ENCODE data around the gene MACF1.

MACF1 gene

GRCh38 chr1:39397487-39397886 is 193.0 kb downstream of the MACF1 start:
- H3K36me3 Mint-ChIP-seq (ENCODE audit: low read depth): peaks cover 9% of the 10 kb centered on the region
- H3K9me3 Mint-ChIP-seq: no peaks in the 10 kb centered on the region
- H3K27me3 Mint-ChIP-seq: no peaks in the 10 kb centered on the region
- H3K4me1 Mint-ChIP-seq (ENCODE audit: low read depth): peaks cover 70% of the 10 kb centered on the region
- H3K27ac Mint-ChIP-seq: no peak overlapping the region
- H3K4me3 Mint-ChIP-seq: no peak overlapping the region

- Mint-ChIP-seq H3K4me1 (ENCODE audit: low read depth) (peaks cover 61% of the 10 kb centered on the region), H3K9me3 (no peaks in the 10 kb centered on the region), H3K4me3 (no peak overlapping the region), H3K27me3 (no peaks in the 10 kb centered on the region), H3K36me3 (ENCODE audit: low read depth) (peaks cover 5% of the 10 kb centered on the region), H3K27ac (peak overlapping the region; percentile 70)
These were observed 194.0 kb downstream of the MACF1 start for GRCh38 chr1:39398278-39399021.

- Mint-ChIP-seq H3K4me1 (ENCODE audit: low read depth) (peaks cover 50% of the 10 kb centered on the region), H3K4me3 (no peak overlapping the region), H3K27ac (no peak overlapping the region), H3K27me3 (no peaks in the 10 kb centered on the region), H3K36me3 (ENCODE audit: low read depth) (peaks cover 9% of the 10 kb centered on the region), H3K9me3 (no peaks in the 10 kb centered on the region)
These were observed 196.6 kb downstream of the MACF1 start for GRCh38 chr1:39401106-39401505.

- H3K27ac Mint-ChIP-seq: peak overlapping the region; percentile 50
- no peaks in the 10 kb centered on the region for H3K9me3 Mint-ChIP-seq
- peaks cover 9% of the 10 kb centered on the region for H3K36me3 Mint-ChIP-seq (ENCODE audit: low read depth)
- H3K4me1 Mint-ChIP-seq (ENCODE audit: low read depth): peaks cover 40% of the 10 kb centered on the region
- no peak overlapping the region for H3K4me3 Mint-ChIP-seq
- no peaks in the 10 kb centered on the region for H3K27me3 Mint-ChIP-seq
These were observed 200.4 kb downstream of the MACF1 start for GRCh38 chr1:39404876-39405275.

- Mint-ChIP-seq H3K4me1 (ENCODE audit: low read depth) (peaks cover 42% of the 10 kb centered on the region), H3K27ac (no peak overlapping the region), H3K9me3 (no peaks in the 10 kb centered on the region), H3K36me3 (ENCODE audit: low read depth) (peaks cover 9% of the 10 kb centered on the region), H3K4me3 (no peak overlapping the region), H3K27me3 (no peaks in the 10 kb centered on the region)
These were observed 200.9 kb downstream of the MACF1 start for GRCh38 chr1:39405358-39405757.

- Mint-ChIP-seq H3K27ac (no peak overlapping the region), H3K36me3 (ENCODE audit: low read depth) (peaks cover 13% of the 10 kb centered on the region), H3K27me3 (no peaks in the 10 kb centered on the region), H3K4me1 (ENCODE audit: low read depth) (peaks cover 57% of the 10 kb centered on the region), H3K4me3 (peak overlapping the region; percentile 84), H3K9me3 (no peaks in the 10 kb centered on the region)
These were observed 202.3 kb downstream of the MACF1 start for GRCh38 chr1:39406533-39407450.

GRCh38 chr1:39407510-39407895 is 203.0 kb downstream of the MACF1 start:
- H3K9me3 Mint-ChIP-seq: no peaks in the 10 kb centered on the region
- peaks cover 19% of the 10 kb centered on the region for H3K36me3 Mint-ChIP-seq (ENCODE audit: low read depth)
- no peaks in the 10 kb centered on the region for H3K27me3 Mint-ChIP-seq
- H3K27ac Mint-ChIP-seq: peak overlapping the region; percentile 26
- H3K4me3 Mint-ChIP-seq: peak overlapping the region; percentile 84
- H3K4me1 Mint-ChIP-seq (ENCODE audit: low read depth): peaks cover 64% of the 10 kb centered on the region

- peak overlapping the region; percentile 26 for H3K27ac Mint-ChIP-seq
- H3K36me3 Mint-ChIP-seq (ENCODE audit: low read depth): peaks cover 15% of the 10 kb centered on the region
- H3K4me3 Mint-ChIP-seq: peak overlapping the region; percentile 84
- H3K9me3 Mint-ChIP-seq: no peaks in the 10 kb centered on the region
- peaks cover 66% of the 10 kb centered on the region for H3K4me1 Mint-ChIP-seq (ENCODE audit: low read depth)
- H3K27me3 Mint-ChIP-seq: no peaks in the 10 kb centered on the region
These were observed 203.6 kb downstream of the MACF1 start for GRCh38 chr1:39407896-39408640.

GRCh38 chr1:39408641-39409054 is 204.2 kb downstream of the MACF1 start:
- H3K27ac Mint-ChIP-seq: no peak overlapping the region
- H3K27me3 Mint-ChIP-seq: no peaks in the 10 kb centered on the region
- H3K4me1 Mint-ChIP-seq (ENCODE audit: low read depth): peaks cover 66% of the 10 kb centered on the region
- peaks cover 15% of the 10 kb centered on the region for H3K36me3 Mint-ChIP-seq (ENCODE audit: low read depth)
- no peaks in the 10 kb centered on the region for H3K9me3 Mint-ChIP-seq
- peak overlapping the region; percentile 84 for H3K4me3 Mint-ChIP-seq

- Mint-ChIP-seq H3K9me3 (no peaks in the 10 kb centered on the region), H3K4me1 (ENCODE audit: low read depth) (peaks cover 68% of the 10 kb centered on the region), H3K4me3 (peak overlapping the region; percentile 78), H3K27ac (peak overlapping the region; percentile 26), H3K27me3 (no peaks in the 10 kb centered on the region), H3K36me3 (ENCODE audit: low read depth) (peaks cover 16% of the 10 kb centered on the region)
These were observed 204.7 kb downstream of the MACF1 start for GRCh38 chr1:39409055-39409816.

GRCh38 chr1:39410915-39411436 is 206.5 kb downstream of the MACF1 start:
- H3K36me3 Mint-ChIP-seq (ENCODE audit: low read depth): peaks cover 21% of the 10 kb centered on the region

GRCh38 chr1:39411526-39412478 is 207.3 kb downstream of the MACF1 start:
- peak overlapping the region; percentile 14 for H3K4me3 Mint-ChIP-seq
- no peaks in the 10 kb centered on the region for H3K9me3 Mint-ChIP-seq
- H3K27ac Mint-ChIP-seq: peak overlapping the region; percentile 53
- no peaks in the 10 kb centered on the region for H3K27me3 Mint-ChIP-seq
- H3K36me3 Mint-ChIP-seq (ENCODE audit: low read depth): peaks cover 27% of the 10 kb centered on the region
- peaks cover 57% of the 10 kb centered on the region for H3K4me1 Mint-ChIP-seq (ENCODE audit: low read depth)

More at GRCh38 chr1:39410915-39411436, 206.5 kb downstream of the MACF1 start:
- H3K4me3 Mint-ChIP-seq: peak overlapping the region; percentile 3
- H3K9me3 Mint-ChIP-seq: no peaks in the 10 kb centered on the region
- H3K4me1 Mint-ChIP-seq (ENCODE audit: low read depth): peaks cover 61% of the 10 kb centered on the region
- H3K27me3 Mint-ChIP-seq: no peaks in the 10 kb centered on the region
- peak overlapping the region; percentile 53 for H3K27ac Mint-ChIP-seq

- Mint-ChIP-seq H3K36me3 (ENCODE audit: low read depth) (peaks cover 27% of the 10 kb centered on the region), H3K9me3 (no peaks in the 10 kb centered on the region), H3K4me3 (no peak overlapping the region), H3K4me1 (ENCODE audit: low read depth) (peaks cover 46% of the 10 kb centered on the region), H3K27me3 (no peaks in the 10 kb centered on the region), H3K27ac (peak overlapping the region; percentile 68)
These were observed 208.4 kb downstream of the MACF1 start for GRCh38 chr1:39412892-39413291.

Measured in stimulated activated naive CD8-positive, alpha-beta T cell treated with anti-CD3 and anti-CD28 coated beads, Interleukin-15, Interleukin-2, amounts not matched to agents 100 ng/mL and 50 ng/mL, for 24 hours (primary cell).